NCI-H2107 treated with DMSO at 0.1 percent for 48 hours (cell line): Measurements from ENCODE around the gene KRT71.
A peak's percentile ranks its signal among the peaks of the same experiment; 100 is the strongest.

Experiments
- DNase-seq: peaks from one replicate; lab custom pipeline; 2025; ENCODE audit not compliant: unreplicated experiment; lab: John Stamatoyannopoulos, UW

Gene KRT71

DNA sequence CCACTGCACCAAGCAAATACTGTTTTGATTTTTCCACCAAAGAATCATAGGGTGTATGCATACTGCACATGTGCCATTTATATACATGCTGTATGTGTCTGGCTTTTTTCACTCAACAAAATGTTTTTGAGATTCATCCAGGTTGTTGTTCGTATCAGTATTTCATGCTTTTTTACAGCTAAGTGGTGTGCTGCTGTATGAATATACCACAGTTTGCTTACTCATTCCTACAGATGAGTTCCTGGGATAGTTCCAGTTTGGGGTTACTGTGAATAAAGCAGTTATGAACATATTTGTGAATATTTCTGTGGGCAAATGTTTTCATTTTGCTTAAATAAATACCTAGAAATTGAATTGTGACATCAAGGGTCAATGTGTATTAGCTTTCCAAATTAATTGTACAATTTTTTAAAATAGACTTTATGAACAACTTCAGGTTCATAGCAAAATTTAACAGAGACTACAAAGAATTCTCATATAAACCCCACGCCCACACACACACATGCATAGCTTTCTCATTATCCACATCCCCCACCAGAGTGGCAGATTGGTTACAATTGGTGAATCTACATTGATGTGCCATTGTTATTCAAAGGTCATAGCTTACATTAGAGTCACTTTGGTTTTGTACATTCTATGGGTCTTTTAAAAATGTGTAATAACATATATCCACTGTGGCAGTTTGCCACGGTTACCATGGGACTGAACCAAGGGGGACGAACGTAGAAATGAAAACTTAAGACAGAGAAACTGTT is 53.0 kb downstream of the KRT71 start:
- no peak for DNase-seq

DNA sequence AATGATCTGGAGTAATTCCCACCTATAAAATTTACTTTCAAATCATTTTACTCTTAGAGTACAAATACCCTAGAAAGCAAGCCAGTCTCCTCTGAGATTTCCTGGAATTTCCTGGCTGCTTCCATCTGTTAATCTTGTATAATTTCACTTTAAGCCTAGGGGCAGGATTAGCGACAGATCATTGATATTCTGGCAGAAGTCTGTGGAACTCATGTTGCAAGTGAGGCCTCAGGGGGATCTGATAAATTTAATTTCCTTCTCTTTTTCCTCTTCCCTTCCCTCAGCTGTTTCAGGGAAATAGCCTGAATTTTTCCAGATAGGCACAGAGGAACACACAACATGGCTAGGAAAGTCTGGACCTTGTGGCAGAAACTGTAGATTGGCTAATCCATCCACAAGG is 54.0 kb downstream of the KRT71 start:
- no peak for DNase-seq

DNA sequence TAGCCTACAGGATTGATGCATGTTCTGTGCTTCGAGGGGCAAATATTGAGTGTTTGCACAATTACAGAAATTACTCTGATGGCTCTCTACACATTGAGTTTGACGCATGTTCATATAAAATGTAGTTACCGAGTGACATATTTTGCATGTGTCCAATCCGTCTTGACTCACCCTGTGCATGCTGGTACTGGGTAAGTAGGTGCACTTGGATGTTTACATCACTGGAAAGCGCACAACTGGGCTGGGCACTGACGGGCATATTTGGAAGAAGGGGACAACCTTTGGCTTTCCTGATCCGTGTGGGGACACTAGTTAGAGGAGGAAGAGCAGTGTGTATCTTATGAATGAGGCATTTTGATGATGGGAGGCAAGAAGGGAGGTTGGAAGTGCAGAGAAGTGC is 55.0 kb downstream of the KRT71 start:
- no peak for DNase-seq

DNA sequence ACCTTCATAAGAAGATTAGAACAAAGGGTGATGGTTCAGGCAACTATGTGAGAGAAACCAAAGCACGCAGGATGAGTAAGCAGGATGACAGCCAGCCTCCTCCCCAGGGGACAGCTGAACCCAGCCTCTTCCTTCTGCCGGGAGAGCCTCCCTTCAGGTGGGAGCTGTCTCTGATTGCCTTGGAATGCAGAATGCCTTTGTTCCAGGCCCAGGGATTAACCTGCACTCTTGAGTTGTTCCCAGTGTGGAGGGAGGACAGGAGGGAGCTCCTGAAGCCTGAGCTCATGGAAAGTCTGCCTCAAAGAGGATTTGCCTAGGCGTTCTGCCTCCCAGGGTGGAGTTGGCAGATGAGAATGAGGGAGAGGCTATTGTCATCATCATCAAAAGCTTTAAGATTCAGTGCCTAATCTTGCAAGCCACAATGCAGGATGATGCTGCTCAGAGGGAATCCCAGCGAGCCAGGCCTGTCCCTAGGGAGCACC is 56.3 kb downstream of the KRT71 start:
- DNase-seq: no peak

DNA sequence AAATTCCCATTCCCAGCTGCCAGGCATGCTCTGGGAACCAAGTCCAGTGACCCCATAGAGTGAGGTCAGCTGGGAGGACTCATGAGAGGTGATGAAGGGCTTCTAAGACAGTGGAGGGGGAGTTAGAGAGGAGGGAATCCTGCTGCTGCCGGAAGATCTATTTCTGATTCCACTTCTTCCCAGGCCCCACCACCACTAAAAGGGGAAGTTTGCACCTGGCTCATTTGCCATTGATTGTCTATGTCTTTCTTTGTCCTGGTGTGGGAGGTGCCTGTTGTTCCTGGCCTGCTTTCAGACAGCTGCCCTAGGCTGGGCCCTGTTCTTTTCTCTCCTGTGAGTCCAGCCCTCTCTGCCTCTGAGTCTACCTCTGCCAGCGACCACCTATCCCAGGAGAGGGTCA is 56.9 kb downstream of the KRT71 start:
- DNase-seq: peak; percentile 83

DNA sequence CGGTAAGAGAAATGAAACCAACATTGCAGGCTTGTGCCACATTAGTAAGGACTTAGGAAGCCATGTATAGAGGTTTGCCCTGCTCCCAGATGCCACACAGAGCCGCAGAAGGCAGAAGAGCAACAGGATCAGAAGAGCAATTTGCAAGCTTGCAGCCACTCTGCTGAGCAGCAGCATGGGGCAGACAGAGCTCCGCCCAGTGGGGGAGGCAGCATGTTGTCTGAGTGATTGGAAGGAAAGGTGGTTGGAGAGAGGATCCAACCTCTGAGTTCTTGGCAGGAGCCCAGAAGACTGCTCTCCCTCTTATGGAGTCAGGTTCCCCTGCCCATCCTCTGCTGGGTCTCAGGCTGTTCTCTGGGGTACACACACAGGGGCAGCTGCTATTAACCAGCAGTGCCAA is 57.6 kb downstream of the KRT71 start:
- peak; percentile 96 for DNase-seq

DNA sequence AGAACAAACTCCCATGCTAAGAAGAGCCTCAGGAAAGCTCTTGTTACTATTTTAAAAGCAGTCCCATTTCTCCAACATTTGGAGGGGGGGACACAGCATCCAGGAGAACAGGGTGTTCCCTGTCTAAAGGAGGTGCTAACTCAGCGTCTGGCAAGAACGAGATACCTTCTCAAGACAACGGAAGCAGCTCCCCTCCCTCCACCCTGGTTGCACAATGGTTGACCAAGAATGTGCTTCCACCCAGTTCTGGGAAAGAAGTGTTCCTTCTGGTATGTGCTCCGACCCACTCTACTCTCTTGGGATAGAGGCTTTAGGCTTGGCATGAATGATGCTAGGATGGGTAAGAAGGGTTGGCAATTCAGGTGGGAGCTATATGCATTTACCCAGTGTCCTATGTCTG is 58.4 kb downstream of the KRT71 start:
- no peak for DNase-seq

DNA sequence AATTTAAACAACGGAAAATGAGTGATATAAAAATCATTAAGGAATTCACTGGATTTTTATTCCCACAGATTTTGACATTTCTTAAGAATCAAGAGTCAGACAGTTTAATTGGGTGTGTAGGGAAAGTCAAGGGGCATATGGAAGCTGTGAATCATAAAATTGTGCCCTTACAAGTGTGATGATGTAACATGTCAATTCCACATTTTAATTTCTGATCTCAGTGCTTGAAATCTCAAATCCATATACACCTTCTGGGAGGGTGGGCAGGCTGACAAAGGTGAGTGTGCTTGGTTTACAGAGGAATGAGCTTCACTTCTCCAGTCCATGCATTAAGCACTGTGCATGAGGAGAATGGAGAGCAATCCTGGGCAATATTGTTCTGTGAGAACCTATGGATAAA is 58.8 kb downstream of the KRT71 start:
- DNase-seq: no peak
